HG02970 (cell line): Measurements from ENCODE around the gene IPCEF1.

Experiments used
- ATAC-seq: cut with Tn5 transposase; IDR thresholded peaks from one replicate; pipeline ENCODE4 v1.9.1; 2021; ENCODE audit warnings: mild to moderate bottlenecking, moderate library complexity, moderate number of reproducible peaks; ENCODE audit not compliant: unreplicated experiment, low FRiP score

IPCEF1 gene

GRCh38 chr6:154297721-154298120, 58.9 kb downstream of the IPCEF1 start:
- no peak for ATAC-seq

GRCh38 chr6:154297210-154297609, 59.4 kb downstream of the IPCEF1 start:
- ATAC-seq: no peak

GRCh38 chr6:154295733-154296132, 60.9 kb downstream of the IPCEF1 start:
- ATAC-seq: no peak

GRCh38 chr6:154292855-154293519, 63.6 kb downstream of the IPCEF1 start:
- ATAC-seq: no peak

GRCh38 chr6:154292066-154292465, 64.5 kb downstream of the IPCEF1 start:
- ATAC-seq: no peak

- ATAC-seq: no peak
These were observed 66.6 kb downstream of the IPCEF1 start for GRCh38 chr6:154289818-154290508.

- ATAC-seq: no peak
These were observed 70.8 kb downstream of the IPCEF1 start for GRCh38 chr6:154285826-154286225.

GRCh38 chr6:154284313-154284853, 72.2 kb downstream of the IPCEF1 start:
- ATAC-seq: no peak

- no peak for ATAC-seq
These were observed 76.1 kb downstream of the IPCEF1 start for GRCh38 chr6:154280521-154280920.

- no peak for ATAC-seq
These were observed 79.0 kb downstream of the IPCEF1 start for GRCh38 chr6:154277629-154278017.

GRCh38 chr6:154276810-154277628, 79.6 kb downstream of the IPCEF1 start:
- ATAC-seq: no peak

GRCh38 chr6:154274168-154274567, 82.4 kb downstream of the IPCEF1 start:
- no peak for ATAC-seq

- no peak for ATAC-seq
These were observed 88.1 kb downstream of the IPCEF1 start for GRCh38 chr6:154268486-154268885.

- ATAC-seq: no peak
These were observed 89.0 kb downstream of the IPCEF1 start for GRCh38 chr6:154267508-154268106.

- no peak for ATAC-seq
These were observed 90.0 kb downstream of the IPCEF1 start for GRCh38 chr6:154266560-154267099.

GRCh38 chr6:154261688-154262397, 94.8 kb downstream of the IPCEF1 start:
- ATAC-seq: no peak

- ATAC-seq: peak; percentile 63
These were observed 98.4 kb downstream of the IPCEF1 start for GRCh38 chr6:154258064-154258757.

- no peak for ATAC-seq
These were observed 99.5 kb downstream of the IPCEF1 start for GRCh38 chr6:154257067-154257466.

- ATAC-seq: no peak
These were observed 103.9 kb downstream of the IPCEF1 start for GRCh38 chr6:154252678-154253077.
